RWPE2 (cell line): Measurements from ENCODE around the gene OVCA2.

ENCODE experiments used
- ATAC-seq: fragments of 200-7000 bp; cut with Tn5 transposase; 3 replicates; pipeline ENCODE4 v1.9.1; 2021; ENCODE audit warnings: low read depth
- DNase-seq: peaks from one replicate; pipeline ENCODE4 v3.0.0-alpha.2; 2020; ENCODE audit warnings: low spot score
- H3K27ac ChIP-seq: fragments of 450-650 bp; 2 replicates; pipeline ENCODE4 v1.5.1; 2017; ENCODE audit warnings: mild to moderate bottlenecking; ENCODE audit not compliant: poor library complexity, severe bottlenecking
- H3K27me3 ChIP-seq: fragments of 250-450 bp; sonication (Bioruptor Pico); 2 replicates; pipeline ENCODE4 v1.5.1; 2021; ENCODE audit warnings: mild to moderate bottlenecking, moderate library complexity; ENCODE audit not compliant: insufficient read depth, poor library complexity, severe bottlenecking
- H3K36me3 ChIP-seq: fragments of 250-450 bp; sonication (Bioruptor Pico); 2 replicates; pipeline ENCODE4 v1.5.1; 2020; ENCODE audit warnings: low read depth, mild to moderate bottlenecking, moderate library complexity
- H3K4me1 ChIP-seq: fragments of 250-450 bp; sonication (Bioruptor Pico); 2 replicates; pipeline ENCODE4 v1.5.1; 2021; ENCODE audit warnings: mild to moderate bottlenecking, moderate library complexity; ENCODE audit not compliant: insufficient read depth, poor library complexity, severe bottlenecking
- H3K4me3 ChIP-seq: fragments of 250-450 bp; sonication (Bioruptor Pico); 2 replicates; pipeline ENCODE4 v1.5.1; 2021; ENCODE audit warnings: mild to moderate bottlenecking, moderate library complexity; ENCODE audit not compliant: severe bottlenecking
- H3K9me3 ChIP-seq: fragments of 250-450 bp; sonication (Bioruptor Pico); 2 replicates; pipeline ENCODE4 v1.5.1; 2021; ENCODE audit warnings: mild to moderate bottlenecking, moderate library complexity; ENCODE audit not compliant: severe bottlenecking
- TF ChIP-seq, protein P1 (sequence below): fragments of 450-650 bp; IDR thresholded peaks from one replicate; pipeline ENCODE4 v1.5.1; 2017; ENCODE audit warnings: mild to moderate bottlenecking, moderate library complexity; ENCODE audit not compliant: poor library complexity, severe bottlenecking

OVCA2 gene

DNA sequence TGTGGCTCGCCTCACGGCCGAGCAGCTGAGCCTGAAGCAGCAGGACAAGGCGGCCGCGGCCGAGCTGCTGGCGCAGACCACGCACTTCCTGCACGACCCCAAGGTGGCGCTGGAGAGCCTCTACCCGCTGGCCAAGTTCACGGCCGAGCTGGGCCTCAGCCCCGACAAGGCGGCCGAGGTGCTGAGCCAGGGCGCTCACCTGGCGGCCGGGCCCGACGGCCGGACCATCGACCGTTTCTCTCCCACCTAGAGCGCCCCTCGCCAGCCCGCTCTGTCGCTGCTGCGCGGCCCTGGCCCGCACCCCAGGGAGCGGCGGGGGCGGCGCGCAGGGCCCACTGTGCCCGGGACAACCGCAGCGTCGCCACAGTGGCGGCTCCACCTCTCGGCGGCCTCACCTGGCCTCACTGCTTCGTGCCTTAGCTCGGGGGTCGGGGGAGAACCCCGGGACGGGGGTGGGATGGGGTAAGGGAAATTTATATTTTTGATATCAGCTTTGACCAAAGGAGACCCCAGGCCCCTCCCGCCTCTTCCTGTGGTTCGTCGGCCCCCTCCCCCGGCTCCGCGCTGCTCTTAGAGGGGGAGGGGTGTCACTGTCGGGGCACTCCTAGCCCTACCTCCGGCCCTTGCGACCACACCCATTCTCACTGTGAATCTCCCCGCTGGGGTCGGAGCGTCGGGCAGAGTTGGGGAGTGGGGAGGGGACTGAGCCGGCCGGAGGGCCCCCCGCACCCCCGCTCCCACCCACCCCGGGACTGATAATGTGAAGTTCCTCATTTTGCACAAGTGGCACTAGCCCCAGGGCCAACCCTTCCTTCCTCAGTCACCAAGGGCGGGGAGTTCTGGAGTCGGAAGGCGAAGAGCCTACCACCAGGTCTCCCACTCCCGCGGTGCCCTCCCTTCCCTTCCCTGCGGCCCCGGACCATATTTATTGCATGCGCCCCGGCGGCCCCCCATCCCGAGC, 17.0 kb downstream of the OVCA2 start:
- Histone ChIP-seq H3K27me3 (no peaks in the 10 kb centered on the region), H3K4me3 (no peak overlapping the region), H3K27ac (no peak overlapping the region), H3K36me3 (no peaks in the 10 kb centered on the region), H3K9me3 (no peaks in the 10 kb centered on the region), H3K4me1 (no peaks in the 10 kb centered on the region)
- TF ChIP-seq, protein P1, sequence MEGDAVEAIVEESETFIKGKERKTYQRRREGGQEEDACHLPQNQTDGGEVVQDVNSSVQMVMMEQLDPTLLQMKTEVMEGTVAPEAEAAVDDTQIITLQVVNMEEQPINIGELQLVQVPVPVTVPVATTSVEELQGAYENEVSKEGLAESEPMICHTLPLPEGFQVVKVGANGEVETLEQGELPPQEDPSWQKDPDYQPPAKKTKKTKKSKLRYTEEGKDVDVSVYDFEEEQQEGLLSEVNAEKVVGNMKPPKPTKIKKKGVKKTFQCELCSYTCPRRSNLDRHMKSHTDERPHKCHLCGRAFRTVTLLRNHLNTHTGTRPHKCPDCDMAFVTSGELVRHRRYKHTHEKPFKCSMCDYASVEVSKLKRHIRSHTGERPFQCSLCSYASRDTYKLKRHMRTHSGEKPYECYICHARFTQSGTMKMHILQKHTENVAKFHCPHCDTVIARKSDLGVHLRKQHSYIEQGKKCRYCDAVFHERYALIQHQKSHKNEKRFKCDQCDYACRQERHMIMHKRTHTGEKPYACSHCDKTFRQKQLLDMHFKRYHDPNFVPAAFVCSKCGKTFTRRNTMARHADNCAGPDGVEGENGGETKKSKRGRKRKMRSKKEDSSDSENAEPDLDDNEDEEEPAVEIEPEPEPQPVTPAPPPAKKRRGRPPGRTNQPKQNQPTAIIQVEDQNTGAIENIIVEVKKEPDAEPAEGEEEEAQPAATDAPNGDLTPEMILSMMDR, result peak; percentile 46
- no peak for ATAC-seq
- DNase-seq, result no peak

DNA sequence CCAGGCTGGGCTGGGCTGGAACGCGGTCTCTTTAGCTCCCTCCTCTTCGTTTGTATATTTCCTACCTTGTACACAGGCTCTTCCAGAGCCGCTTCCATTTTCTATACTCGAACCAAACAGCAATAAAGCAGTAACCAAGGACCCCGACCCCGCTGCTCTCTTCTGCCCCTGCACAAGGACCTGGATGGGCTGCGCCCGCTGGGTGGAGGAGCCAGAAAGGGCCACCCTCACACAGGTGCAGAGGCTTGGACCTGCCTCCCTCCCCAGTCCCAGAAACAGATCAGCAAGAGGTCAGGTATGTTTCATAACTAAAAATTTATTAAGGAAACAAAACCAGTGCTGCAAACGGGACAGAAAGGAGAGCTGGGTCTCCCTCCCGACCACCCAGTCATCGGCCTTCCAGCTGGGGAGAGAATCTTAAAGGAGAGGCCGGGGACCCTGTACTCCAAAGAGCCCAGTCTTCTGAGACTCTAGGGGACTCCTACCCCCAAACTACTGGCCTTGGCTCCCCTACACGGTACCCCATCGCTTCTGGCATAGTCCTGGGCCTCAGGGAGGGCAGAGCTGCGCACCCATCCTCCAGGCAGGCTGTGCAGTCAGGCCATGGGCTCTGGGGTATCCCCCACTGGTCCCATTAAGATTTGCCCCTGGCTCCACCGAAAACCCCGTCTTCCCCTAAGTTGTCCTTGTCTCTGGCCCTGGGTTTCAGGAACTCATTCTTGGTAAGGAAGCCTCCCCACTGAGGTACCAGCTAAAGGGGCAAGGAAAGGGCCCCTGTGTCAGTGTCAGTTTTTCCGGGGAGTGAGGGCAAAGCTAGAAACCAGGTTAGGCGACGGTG, 17.9 kb downstream of the OVCA2 start:
- Histone ChIP-seq H3K9me3 (no peaks in the 10 kb centered on the region), H3K27ac (no peak overlapping the region), H3K4me1 (no peaks in the 10 kb centered on the region), H3K4me3 (no peak overlapping the region), H3K36me3 (no peaks in the 10 kb centered on the region), H3K27me3 (no peaks in the 10 kb centered on the region)
- TF ChIP-seq, protein P1, result no peak
- DNase-seq (no peak), ATAC-seq (no peak)

DNA sequence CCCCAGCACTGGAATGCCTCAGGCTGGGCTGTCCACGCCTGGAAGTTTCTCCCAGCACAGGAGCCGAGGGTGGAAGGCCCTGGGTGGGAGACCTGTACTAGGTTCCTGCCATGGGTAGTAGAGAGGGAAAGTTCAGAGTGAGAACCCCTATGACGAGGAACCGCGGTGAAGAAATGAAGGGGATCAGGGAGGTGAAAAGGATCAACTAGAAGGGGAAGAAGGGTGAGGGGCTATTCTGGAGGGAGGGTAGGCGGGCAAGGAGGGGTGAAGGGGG, 18.5 kb downstream of the OVCA2 start:
- TF ChIP-seq, protein P1, result no peak
- ATAC-seq (no peak), DNase-seq (no peak)
- Histone ChIP-seq H3K4me1 (no peaks in the 10 kb centered on the region), H3K9me3 (no peaks in the 10 kb centered on the region), H3K27me3 (no peaks in the 10 kb centered on the region), H3K27ac (no peak overlapping the region), H3K36me3 (no peaks in the 10 kb centered on the region), H3K4me3 (no peak overlapping the region)

DNA sequence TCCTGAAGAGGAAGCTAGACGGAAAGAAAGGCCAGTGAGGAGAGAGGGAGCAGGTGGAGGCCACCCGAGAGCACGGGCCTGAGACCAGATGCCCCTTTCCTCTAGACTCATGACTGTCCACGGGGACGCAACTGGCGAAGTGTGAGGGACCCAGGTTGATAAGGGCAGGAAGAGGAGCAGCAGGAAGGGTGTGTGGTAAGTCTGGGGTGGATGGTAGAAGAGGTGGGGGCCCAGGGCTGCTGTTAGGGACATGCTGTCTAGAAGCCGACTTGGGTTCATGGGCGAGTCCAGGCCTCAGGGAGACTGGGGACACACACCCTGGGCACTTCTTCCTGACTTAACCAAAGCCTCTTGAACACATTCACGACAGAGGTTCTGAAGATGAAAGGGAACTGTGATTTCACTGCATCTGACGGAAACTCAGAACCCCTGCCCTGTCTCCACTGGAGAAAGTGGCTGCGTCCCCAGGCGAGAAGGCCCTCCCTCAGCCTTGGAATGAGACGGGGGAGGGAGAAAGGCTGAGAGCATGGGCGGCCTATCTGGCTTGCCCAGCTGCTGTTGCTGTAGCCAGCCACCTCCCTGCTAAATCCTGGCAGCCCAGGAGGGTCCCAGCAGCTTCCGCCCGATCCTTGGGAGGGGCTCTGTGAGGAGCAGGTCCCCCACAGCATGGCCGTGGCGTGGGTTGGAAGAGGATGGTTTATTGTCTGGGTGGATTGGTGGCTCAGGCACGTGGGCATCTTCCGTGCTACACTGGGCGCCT, 19.0 kb downstream of the OVCA2 start:
- H3K36me3 ChIP-seq, result no peaks in the 10 kb centered on the region
- ATAC-seq, result no peak
- H3K27me3 ChIP-seq, result no peaks in the 10 kb centered on the region
- H3K27ac ChIP-seq, result no peak overlapping the region
- TF ChIP-seq, protein P1, result no peak
- no peaks in the 10 kb centered on the region for H3K9me3 ChIP-seq
- no peak for DNase-seq
- no peak overlapping the region for H3K4me3 ChIP-seq
- no peaks in the 10 kb centered on the region for H3K4me1 ChIP-seq
